HUES6 (cell line): Measurements from ENCODE around the gene PDE4D.

Experiments used
- H3K27ac ChIP-seq: 2 replicates; pipeline ENCODE4 v1.7.0; 2013; ENCODE audit warnings: low read depth, mild to moderate bottlenecking, low read length, inconsistent platforms
- H3K27me3 ChIP-seq: 2 replicates; pipeline ENCODE4 v1.6.1; 2013; ENCODE audit warnings: low read length; ENCODE audit not compliant: control insufficient read depth, insufficient read depth
- H3K36me3 ChIP-seq: 2 replicates; pipeline ENCODE4 v1.6.1; 2013; ENCODE audit warnings: low read length; ENCODE audit not compliant: control insufficient read depth, insufficient read depth
- H3K4me1 ChIP-seq: 2 replicates; pipeline ENCODE4 v1.6.1; 2013; ENCODE audit warnings: low read length; ENCODE audit not compliant: control insufficient read depth, insufficient read depth
- H3K4me3 ChIP-seq: 2 replicates; pipeline ENCODE4 v1.5.1; 2013; ENCODE audit warnings: low read depth, low read length
- H3K9ac ChIP-seq: one replicate; pipeline ENCODE4 v1.6.1; 2013; ENCODE audit warnings: mild to moderate bottlenecking, low read length
- H3K9me3 ChIP-seq: 2 replicates; pipeline ENCODE4 v1.6.1; 2013; ENCODE audit warnings: low read depth, low read length; ENCODE audit not compliant: control insufficient read depth, insufficient read depth

Gene PDE4D

GRCh38 chr5:59542306-59542705 is 351.2 kb downstream of the PDE4D start:
- H3K4me1 ChIP-seq: peaks cover 6% of the 10 kb centered on the region; the same call in 1 of the 2 replicates
- H3K4me3 ChIP-seq: no peak overlapping the region
- no peaks in the 10 kb centered on the region for H3K27me3 ChIP-seq
- no peak overlapping the region for H3K9ac ChIP-seq
- H3K9me3 ChIP-seq: no peaks in the 10 kb centered on the region
- no peaks in the 10 kb centered on the region for H3K36me3 ChIP-seq
- H3K27ac ChIP-seq: no peak overlapping the region

GRCh38 chr5:59540366-59540765 is 353.2 kb downstream of the PDE4D start:
- Histone ChIP-seq H3K4me3 (no peak overlapping the region), H3K27ac (no peak overlapping the region), H3K4me1 (peaks cover 6% of the 10 kb centered on the region; the same call in 1 of the 2 replicates), H3K36me3 (no peaks in the 10 kb centered on the region), H3K27me3 (no peaks in the 10 kb centered on the region), H3K9ac (no peak overlapping the region), H3K9me3 (no peaks in the 10 kb centered on the region)

- no peak overlapping the region for H3K9ac ChIP-seq
Observed at GRCh38 chr5:59538750-59539121, 354.8 kb downstream of the PDE4D start.

GRCh38 chr5:59537961-59538749 is 355.4 kb downstream of the PDE4D start:
- no peak overlapping the region for H3K9ac ChIP-seq
- H3K4me1 ChIP-seq: 0 out of 2 replicates have a peak, but pooled peaks cover 4% of the 10 kb centered on the region
- no peaks in the 10 kb centered on the region for H3K36me3 ChIP-seq
- H3K27ac ChIP-seq: no peak overlapping the region
- no peaks in the 10 kb centered on the region for H3K27me3 ChIP-seq
- H3K9me3 ChIP-seq: no peaks in the 10 kb centered on the region
- no peak overlapping the region for H3K4me3 ChIP-seq

More at GRCh38 chr5:59538750-59539121, 354.8 kb downstream of the PDE4D start:
- Histone ChIP-seq H3K27ac (no peak overlapping the region), H3K27me3 (no peaks in the 10 kb centered on the region), H3K4me1 (peaks cover under 1% of the 10 kb centered on the region; the same call in 1 of the 2 replicates), H3K9me3 (no peaks in the 10 kb centered on the region), H3K36me3 (no peaks in the 10 kb centered on the region), H3K4me3 (no peak overlapping the region)

- Histone ChIP-seq H3K4me1 (0 out of 2 replicates have a peak, but pooled peaks cover 4% of the 10 kb centered on the region), H3K4me3 (no peak overlapping the region), H3K27ac (no peak overlapping the region), H3K27me3 (no peaks in the 10 kb centered on the region), H3K9me3 (no peaks in the 10 kb centered on the region), H3K9ac (no peak overlapping the region), H3K36me3 (no peaks in the 10 kb centered on the region)
Observed at GRCh38 chr5:59536875-59537274, 356.7 kb downstream of the PDE4D start.

- Histone ChIP-seq H3K4me3 (no peak overlapping the region), H3K27ac (no peak overlapping the region), H3K9ac (no peak overlapping the region), H3K4me1 (0 out of 2 replicates have a peak, but pooled peaks cover 4% of the 10 kb centered on the region), H3K9me3 (no peaks in the 10 kb centered on the region), H3K36me3 (no peaks in the 10 kb centered on the region), H3K27me3 (no peaks in the 10 kb centered on the region)
Observed at GRCh38 chr5:59535561-59535960, 358.0 kb downstream of the PDE4D start.

GRCh38 chr5:59533730-59534108 is 359.8 kb downstream of the PDE4D start:
- peaks cover 6% of the 10 kb centered on the region; the same call in 1 of the 2 replicates for H3K4me1 ChIP-seq
- no peaks in the 10 kb centered on the region for H3K9me3 ChIP-seq
- H3K36me3 ChIP-seq: no peaks in the 10 kb centered on the region
- H3K27ac ChIP-seq: peak overlapping the region; percentile 18; the same call in 1 of the 2 replicates
- no peak overlapping the region for H3K9ac ChIP-seq
- H3K4me3 ChIP-seq: no peak overlapping the region
- H3K27me3 ChIP-seq: no peaks in the 10 kb centered on the region

GRCh38 chr5:59532979-59533729 is 360.4 kb downstream of the PDE4D start:
- Histone ChIP-seq H3K4me3 (no peak overlapping the region), H3K4me1 (peaks cover 11% of the 10 kb centered on the region; the same call in 1 of the 2 replicates), H3K27ac (0 out of 2 replicates have a peak overlapping the region, but pooled peaks have one; percentile 18), H3K27me3 (no peaks in the 10 kb centered on the region), H3K9ac (no peak overlapping the region), H3K9me3 (no peaks in the 10 kb centered on the region), H3K36me3 (no peaks in the 10 kb centered on the region)

GRCh38 chr5:59529239-59529638 is 364.3 kb downstream of the PDE4D start:
- H3K36me3 ChIP-seq: no peaks in the 10 kb centered on the region
- peaks cover 15% of the 10 kb centered on the region; the same call in 1 of the 2 replicates for H3K4me1 ChIP-seq
- H3K9me3 ChIP-seq: peaks cover 12% of the 10 kb centered on the region

GRCh38 chr5:59528202-59528862 is 365.2 kb downstream of the PDE4D start:
- peaks cover 13% of the 10 kb centered on the region; the same call in 1 of the 2 replicates for H3K4me1 ChIP-seq
- no peak overlapping the region for H3K9ac ChIP-seq
- no peak overlapping the region for H3K27ac ChIP-seq
- H3K27me3 ChIP-seq: no peaks in the 10 kb centered on the region
- peaks cover 14% of the 10 kb centered on the region for H3K9me3 ChIP-seq
- no peaks in the 10 kb centered on the region for H3K36me3 ChIP-seq
- no peak overlapping the region for H3K4me3 ChIP-seq

More at GRCh38 chr5:59529239-59529638, 364.3 kb downstream of the PDE4D start:
- Histone ChIP-seq H3K27me3 (no peaks in the 10 kb centered on the region), H3K9ac (no peak overlapping the region), H3K4me3 (no peak overlapping the region), H3K27ac (no peak overlapping the region)
